ENCODE measurements around the gene HEATR1.
"Not testable (repeated sequence)": the region's sequence is repeated elsewhere in the genome, so short reads cannot be mapped to it uniquely, and the experiment has no call there.

The HEATR1 gene

GRCh38 chr1:236580404-236580803, 23.9 kb downstream of the HEATR1 start:
- DNase-seq, result not testable (repeated sequence)

GRCh38 chr1:236578661-236579060, 25.7 kb downstream of the HEATR1 start:
- no peak for DNase-seq

- DNase-seq, result not testable (repeated sequence)
Measured at GRCh38 chr1:236577041-236577440, 27.3 kb downstream of the HEATR1 start.

GRCh38 chr1:236576004-236576403, 28.3 kb downstream of the HEATR1 start:
- no peak for DNase-seq

GRCh38 chr1:236575523-236575922, 28.8 kb downstream of the HEATR1 start:
- no peak for DNase-seq

- no peak for DNase-seq
Measured at GRCh38 chr1:236568285-236568894, 35.9 kb downstream of the HEATR1 start.

- DNase-seq, result no peak
Measured at GRCh38 chr1:236565530-236565929, 38.8 kb downstream of the HEATR1 start.

GRCh38 chr1:236561976-236562375, 42.3 kb downstream of the HEATR1 start:
- no peak for DNase-seq

DNA sequence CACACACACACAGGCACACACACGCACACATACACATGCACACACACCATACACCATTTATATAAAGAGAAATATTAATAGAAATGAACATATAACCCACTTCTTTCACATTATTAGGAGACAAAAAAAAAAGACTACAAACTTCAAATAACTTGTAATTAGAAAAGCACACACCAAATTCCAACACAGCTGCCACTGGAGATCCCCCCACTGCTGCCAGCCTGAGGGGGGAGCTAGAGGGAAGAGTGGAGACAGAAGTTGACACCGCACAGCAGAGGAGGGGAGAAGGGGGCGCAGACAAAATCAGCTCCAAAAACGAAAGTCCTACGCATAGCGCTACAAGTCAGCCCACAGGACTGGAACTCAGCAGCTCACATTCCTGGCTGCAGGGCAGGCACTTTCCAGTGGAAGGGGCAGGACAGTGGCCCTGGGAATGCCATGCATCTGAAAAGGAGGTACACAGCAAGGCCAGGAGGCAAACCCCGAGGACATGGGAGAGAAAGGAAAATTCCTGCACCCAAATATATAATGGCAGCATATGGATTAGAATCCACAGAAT, 44.0 kb downstream of the HEATR1 start:
- no peak for DNase-seq

- DNase-seq, result no peak
Measured at GRCh38 chr1:236558846-236559245, 45.5 kb downstream of the HEATR1 start.

GRCh38 chr1:236558081-236558480, 46.2 kb downstream of the HEATR1 start:
- no peak for DNase-seq

GRCh38 chr1:236556606-236557005, 47.7 kb downstream of the HEATR1 start:
- no peak for DNase-seq

DNA sequence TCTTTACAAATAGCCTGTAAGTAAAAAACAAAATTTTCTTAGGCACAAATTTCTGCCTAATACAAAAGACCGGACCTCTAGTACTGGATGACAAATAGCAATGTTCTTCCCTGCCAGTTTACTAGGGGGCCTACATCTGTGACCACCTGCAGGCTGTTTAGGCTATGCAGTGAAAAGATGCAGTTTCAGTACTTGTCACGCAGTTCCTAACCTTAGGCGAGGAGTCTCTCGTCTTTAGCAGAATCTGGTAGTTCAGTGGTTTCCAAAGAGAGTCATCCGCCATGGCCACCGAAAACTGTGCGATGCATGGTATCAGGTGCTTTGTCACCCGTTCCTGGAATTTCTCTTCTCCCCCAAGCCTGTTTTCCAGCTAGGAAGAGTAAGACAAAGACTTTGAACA, 50.9 kb downstream of the HEATR1 start:
- no peak for DNase-seq

DNA sequence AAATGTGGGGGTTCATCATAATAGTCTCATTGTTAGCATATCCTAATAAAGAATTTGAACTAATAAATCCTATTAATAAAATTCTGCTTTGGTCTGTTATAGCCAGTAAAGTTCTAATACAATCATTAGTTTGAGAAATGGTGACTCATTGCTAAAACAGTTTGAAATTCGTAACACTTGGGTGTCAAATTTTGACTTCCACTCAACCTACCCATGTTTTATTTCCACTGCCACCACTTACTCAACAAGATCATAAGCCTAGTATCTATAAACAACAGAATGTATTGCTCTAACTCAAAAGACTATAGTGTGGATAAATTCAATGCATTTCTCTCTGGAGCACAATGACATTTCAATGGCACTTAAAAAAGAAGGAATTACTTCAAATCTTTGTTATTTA, 51.4 kb downstream of the HEATR1 start:
- DNase-seq, result no peak

DNA sequence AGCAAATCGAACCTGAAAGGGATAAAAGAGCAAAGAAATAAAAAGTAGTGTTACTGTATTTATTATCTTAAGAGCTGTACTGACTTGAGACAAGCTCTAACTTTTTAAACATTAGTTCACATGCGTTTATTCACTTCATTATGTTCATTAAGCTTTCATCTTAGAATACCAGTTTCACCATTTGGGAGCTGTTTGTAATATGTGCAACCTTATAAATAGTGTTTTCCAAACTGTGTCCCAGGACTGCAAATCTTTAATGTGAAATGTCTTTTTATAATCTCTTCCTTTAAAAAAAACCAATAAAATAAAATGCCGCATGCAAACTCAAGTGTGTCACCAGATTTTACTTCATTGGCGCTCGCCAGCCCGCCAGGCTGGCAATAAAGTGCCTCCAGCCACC, 52.2 kb downstream of the HEATR1 start:
- no peak for DNase-seq

GRCh38 chr1:236550961-236551851, 53.1 kb downstream of the HEATR1 start:
- no peak for DNase-seq

DNA sequence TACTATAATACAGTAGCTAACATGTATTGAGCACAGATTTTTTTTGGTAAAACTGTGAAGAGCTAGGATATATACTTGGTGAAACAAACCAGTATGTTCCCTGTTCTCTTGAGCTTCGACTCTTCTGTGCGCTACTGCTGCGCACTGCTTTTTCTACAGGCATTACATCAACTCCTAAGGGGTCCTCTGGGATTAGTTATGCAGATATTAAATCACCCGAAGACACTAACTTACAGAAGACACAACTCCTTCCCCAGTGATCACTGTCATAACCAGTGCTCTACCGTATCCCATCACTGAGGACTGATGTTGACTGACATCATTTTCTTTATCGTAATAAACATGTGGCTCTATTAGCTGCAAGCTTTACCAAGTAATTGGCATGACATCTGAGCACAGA, 55.9 kb downstream of the HEATR1 start:
- no peak for DNase-seq

- no peak for DNase-seq
Measured at GRCh38 chr1:236545621-236546169, 58.6 kb downstream of the HEATR1 start.

DNA sequence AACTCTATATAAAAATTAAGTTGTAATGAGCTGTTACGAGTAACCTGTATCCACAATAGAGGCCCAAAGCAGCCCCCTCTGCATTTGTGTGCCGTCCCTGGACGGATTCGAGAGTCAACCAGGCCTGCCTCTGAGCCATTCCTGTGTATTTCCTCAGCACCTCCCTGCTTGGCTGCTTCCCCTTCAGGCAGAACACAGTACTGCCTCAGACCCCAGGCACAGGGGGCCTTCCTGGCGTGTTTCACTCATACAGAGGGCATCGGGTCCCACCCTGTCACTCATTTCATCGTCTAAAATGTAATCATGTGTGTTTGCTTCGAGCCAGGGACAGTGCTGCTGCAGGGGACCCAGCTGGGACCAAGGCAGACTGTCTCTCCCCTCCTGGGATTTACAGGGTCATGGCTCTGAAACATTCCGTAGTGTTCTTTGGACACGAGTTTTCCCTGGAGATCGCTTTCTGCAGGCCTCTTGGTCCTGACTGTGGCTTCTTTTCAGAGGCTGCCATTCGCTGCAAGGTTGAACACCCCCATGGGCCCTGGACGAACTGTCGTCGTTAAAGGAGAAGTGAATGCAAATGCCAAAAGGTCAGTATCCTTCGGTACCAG, 61.1 kb downstream of the HEATR1 start:
- no peak for DNase-seq

DNA sequence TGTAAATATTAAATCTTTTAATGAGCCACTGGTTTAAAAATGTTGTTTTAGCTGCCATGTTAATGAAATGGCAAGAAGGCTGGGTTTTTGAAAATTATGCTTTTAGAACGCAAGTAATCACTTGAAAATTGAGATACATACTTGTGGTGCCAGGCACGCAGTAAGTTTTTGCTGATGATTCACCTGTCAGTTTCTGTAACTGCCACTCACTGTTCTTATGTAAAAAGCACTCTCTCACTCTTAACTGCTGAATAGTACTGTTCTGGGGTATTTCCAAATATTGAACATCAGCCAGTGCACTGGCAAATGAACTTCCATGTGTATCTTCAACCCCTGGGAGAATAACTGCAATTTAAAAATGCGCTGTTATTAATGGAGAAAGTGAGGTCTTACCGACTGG, 62.6 kb downstream of the HEATR1 start:
- no peak for DNase-seq

- no peak for DNase-seq
Measured at GRCh38 chr1:236540813-236541465, 63.4 kb downstream of the HEATR1 start.

DNA sequence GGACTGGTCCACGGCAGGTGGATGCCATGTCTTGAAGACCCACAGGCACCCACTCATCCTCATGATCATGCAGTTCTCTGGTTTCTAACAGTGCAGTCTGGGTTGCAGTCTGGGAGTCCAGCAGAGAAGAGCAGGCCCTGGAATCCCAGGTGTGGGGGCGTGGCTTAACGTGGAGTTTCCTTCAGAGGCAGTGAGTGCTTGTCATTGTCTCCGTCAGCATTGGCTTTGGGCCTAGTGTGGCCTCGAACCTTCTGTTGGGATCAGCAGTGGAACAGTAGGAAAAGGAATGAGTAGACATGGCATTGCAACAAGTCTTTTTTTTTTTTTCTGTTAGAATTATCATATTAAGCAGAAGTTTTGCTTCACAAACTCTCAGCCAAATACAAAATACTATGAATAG, 67.8 kb downstream of the HEATR1 start:
- DNase-seq, result no peak

GRCh38 chr1:236535662-236536161, 68.6 kb downstream of the HEATR1 start:
- no peak for DNase-seq

Measured in stimulated activated CD8-positive, alpha-beta memory T cell treated with anti-CD3 and anti-CD28 coated beads, Interleukin-4, amount 100 ng/mL, for 48 hours (primary cell).